Brain pericyte (primary cell): ENCODE measurements around the gene SQOR.

Experiments used
- DNase-seq: peaks from one replicate; pipeline ENCODE4 v3.0.0-alpha.2; 2012; ENCODE audit warnings: low read depth, low spot score

SQOR gene

GRCh38 chr15:45634432-45635190 lies at the start of gene SQOR:
Gene SQOR (plus strand): TSS chr15:45635029. CDS start chr15:45658924, 23,895 bp downstream.
- DNase-seq, result no peak

GRCh38 chr15:45585069-45585791 lies 49.6 kb upstream of the SQOR start:
- DNase-seq, result no peak

DNA sequence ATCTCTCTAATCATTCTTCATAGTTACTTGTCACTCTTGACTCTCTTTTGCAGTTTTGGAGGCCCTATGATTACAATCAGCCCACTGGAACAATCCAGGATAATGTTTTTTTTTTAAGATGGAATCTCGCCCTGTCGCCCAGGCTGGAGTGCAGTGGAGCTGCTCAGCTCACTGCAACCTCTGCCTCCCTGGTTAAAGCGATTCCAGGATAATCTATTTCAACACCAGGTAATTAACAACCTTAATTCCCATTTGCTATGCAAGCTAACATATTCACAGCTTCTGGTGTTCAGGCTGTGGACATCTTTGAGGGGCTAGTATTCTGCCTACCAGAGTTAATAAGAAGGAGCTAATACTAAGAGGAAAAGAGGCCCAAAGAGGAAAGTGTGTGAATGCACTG lies 48.7 kb upstream of the SQOR start:
- DNase-seq, result no peak

- no peak for DNase-seq
Measured at GRCh38 chr15:45586601-45587094, 48.2 kb upstream of the SQOR start.

GRCh38 chr15:45587095-45587862 lies 47.5 kb upstream of the SQOR start, which contains the start of gene BLOC1S6:
Gene BLOC1S6 (plus strand): TSS chr15:45587379. CDS start chr15:45587444, 65 bp downstream.
- DNase-seq, result peak; percentile 86

DNA sequence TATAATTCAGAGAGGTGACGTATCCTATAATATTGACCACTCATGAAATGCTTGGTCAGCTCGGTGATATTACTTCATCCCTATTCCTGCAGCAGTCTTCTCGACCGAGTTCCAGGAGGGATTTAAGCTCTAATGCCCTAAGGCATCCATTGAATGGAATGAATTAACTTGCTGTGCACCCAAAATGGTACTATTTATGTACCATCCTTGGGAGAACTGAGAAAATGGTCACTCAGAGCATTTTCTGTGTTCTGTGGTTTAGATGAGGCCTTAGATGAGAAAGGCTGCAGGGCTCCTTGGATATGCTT lies 47.0 kb upstream of the SQOR start:
- DNase-seq, result no peak

- DNase-seq, result no peak
Measured at GRCh38 chr15:45588219-45588875, 46.5 kb upstream of the SQOR start.

DNA sequence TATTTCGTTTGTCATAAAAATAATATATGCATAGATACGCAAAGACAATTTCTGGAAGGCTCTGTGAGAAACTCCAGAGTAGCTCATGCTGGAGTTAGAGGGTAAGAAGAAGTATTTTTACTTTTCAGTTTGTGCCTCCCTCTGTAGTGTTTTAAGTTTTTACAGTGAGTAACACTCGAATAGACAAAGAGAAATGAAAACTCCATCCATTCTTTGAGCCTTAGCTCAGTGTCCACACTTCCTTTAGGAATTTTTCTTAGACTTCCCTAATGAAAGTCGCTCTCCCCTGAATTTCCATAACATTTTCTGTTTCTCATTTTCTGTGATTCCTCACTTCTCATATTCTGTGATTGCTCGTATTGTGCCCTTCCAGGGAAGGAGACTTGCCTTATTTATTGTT lies 45.6 kb upstream of the SQOR start:
- DNase-seq, result no peak

GRCh38 chr15:45594319-45594718 lies 40.5 kb upstream of the SQOR start:
- no peak for DNase-seq

GRCh38 chr15:45594835-45595530 lies 39.8 kb upstream of the SQOR start:
- no peak for DNase-seq

- DNase-seq, result no peak
Measured at GRCh38 chr15:45603881-45604280, 30.9 kb upstream of the SQOR start.

- no peak for DNase-seq
Measured at GRCh38 chr15:45604326-45604725, 30.5 kb upstream of the SQOR start.

DNA sequence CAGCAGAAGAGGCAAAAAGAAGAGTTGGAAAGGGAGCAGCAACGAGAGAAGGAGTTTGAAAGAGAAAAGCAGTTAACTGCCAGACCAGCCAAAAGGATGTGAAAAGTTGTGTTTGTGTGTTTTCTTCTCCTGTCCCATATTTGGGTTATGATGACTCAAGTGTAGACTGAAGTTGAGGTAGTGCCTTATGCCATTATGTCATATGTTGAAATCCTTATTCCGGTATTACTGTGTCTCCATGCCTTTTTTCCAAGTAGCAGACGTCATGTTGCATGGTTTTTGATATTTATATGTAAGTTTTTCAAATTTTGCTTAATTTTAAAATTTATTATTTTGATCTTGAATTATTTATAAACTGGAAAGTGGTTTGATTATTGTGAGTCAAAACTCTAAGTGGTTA lies 28.4 kb upstream of the SQOR start:
- no peak for DNase-seq

DNA sequence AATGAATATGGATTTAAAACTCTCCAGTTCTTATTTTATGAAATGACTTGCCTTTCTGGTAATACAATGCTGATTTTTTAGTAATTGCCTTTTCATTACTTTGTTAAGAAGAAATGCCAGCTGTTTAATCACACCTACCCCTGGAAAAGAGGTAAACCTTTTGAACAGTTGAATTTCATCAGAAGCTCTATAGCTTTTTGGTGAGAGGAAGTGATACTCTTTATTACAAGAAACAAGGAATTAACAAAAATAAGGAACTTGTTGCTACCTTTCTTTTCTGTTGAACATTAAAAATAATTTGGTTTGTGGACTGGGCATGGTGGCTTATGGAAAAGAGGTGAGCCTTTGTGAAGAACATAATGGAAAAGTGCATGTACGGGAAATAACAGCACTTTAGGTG lies 28.0 kb upstream of the SQOR start:
- DNase-seq, result no peak

DNA sequence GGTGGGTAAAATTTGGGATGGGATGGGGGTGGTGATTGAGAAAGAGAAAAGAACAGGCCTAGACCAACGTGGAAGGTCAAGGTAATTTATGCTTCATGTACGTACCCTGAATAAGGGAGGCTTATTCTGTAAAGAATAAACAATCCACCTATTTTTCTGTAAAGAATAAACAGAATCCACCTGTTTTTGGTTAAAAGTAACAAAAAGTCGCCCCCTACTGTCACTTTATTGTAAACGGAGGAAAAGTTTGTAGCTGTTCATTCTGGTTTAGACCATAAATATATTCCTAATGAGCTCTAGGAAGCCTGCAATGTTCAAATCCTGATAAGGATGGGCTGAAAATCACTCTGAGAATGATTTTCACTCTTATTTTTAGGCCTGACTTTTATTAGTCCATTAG lies 23.5 kb upstream of the SQOR start:
- DNase-seq, result no peak

GRCh38 chr15:45612790-45613415 lies 21.9 kb upstream of the SQOR start:
- DNase-seq, result no peak

DNA sequence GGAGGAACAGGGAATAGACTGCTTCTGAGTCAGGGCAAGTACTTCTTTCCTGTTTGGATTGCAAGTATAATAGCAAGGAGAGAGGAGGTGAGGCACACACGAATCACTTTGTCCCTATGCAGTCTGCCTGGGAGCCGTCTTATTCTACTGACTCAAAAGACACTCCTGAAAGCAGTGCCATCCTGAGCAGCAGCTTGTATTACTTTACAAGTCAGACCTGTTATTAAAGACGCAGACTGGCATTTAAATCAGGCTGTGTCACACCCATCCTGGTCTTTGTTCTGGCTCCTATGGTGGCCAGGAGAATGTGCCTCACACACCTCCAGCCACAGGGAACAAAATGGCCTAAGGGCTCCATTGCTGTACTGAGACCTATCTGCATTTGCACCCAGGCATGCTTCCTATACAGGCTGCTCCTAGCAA lies 17.9 kb upstream of the SQOR start:
- no peak for DNase-seq

- no peak for DNase-seq
Measured at GRCh38 chr15:45618813-45619212, 16.0 kb upstream of the SQOR start.

- DNase-seq, result no peak
Measured at GRCh38 chr15:45628136-45628535, 6.7 kb upstream of the SQOR start.

- DNase-seq, result no peak
Measured at GRCh38 chr15:45630917-45631691, 3.7 kb upstream of the SQOR start.
